ENCODE results near the gene MAN1A1.

Gene MAN1A1

DNA sequence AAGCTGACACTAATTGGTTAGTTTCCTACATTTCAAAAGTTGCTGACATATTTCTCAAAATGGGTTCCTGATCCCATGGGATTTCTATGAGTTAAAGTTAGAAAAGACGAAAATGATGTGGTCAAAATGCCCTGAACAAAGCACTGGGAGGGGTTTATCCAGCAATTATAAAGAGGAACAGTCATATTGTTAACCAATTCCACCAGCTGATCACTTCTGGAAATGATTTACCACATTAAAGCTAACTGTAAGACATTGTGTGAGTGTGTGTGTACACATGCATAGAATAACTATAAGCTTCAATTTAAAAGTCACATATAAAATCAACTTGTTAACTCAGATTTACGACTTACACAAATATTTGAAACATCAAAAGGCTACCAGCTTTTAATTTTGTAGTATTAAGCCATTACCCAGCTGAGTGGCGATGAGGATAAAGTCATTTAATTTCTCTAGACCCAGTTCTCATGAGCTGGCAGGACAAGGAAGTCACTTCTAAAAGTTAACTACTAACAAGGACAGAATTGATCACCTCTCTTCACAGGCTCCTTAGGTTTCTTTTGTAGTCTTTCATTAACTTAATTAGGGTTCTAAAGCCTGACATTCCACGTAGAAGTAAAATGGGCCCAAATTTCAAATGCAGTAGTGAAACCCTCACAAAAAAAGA is 40.4 kb downstream of the MAN1A1 start:
- Histone ChIP-seq H3K9me3 (ENCODE audit: low read depth, low read length) (no peaks in the 10 kb centered on the region), H3K9ac (ENCODE audit: insufficient read length) (no peak overlapping the region), H3K4me3 (no peak overlapping the region), H3K27ac (no peak overlapping the region), H3K36me3 (ENCODE audit: insufficient read depth, low read length) (no peaks in the 10 kb centered on the region)
- DNase-seq (ENCODE audit: low read depth, low spot score) = peak; percentile 6
- TF ChIP-seq FOXP2 (optimal IDR thresholded peaks at IDR 0.05; ENCODE audit: control extremely low read depth, extremely low read length, insufficient read depth) (no peak), POLR2AphosphoS5 (IDR thresholded peaks at IDR 0.05; ENCODE audit: borderline replicate concordance, low read depth, low read length) (no peak), EZH2 (IDR thresholded peaks at IDR 0.05) (no peak)

- TF ChIP-seq EZH2 (IDR thresholded peaks at IDR 0.05) (no peak), FOXP2 (optimal IDR thresholded peaks at IDR 0.05; ENCODE audit: control extremely low read depth, extremely low read length, insufficient read depth) (no peak), POLR2AphosphoS5 (IDR thresholded peaks at IDR 0.05; ENCODE audit: borderline replicate concordance, low read depth, low read length) (no peak)
- H3K36me3 ChIP-seq (ENCODE audit: insufficient read depth, low read length) = no peaks in the 10 kb centered on the region
- DNase-seq (ENCODE audit: low read depth, low spot score) = peak; percentile 6
- no peaks in the 10 kb centered on the region for H3K9me3 ChIP-seq (ENCODE audit: low read depth, low read length)
- no peak overlapping the region for H3K27ac ChIP-seq
- no peak overlapping the region for H3K4me3 ChIP-seq
- H3K9ac ChIP-seq (ENCODE audit: insufficient read length) = no peak overlapping the region
Measured at GRCh38 chr6:119308048-119308570, 41.5 kb downstream of the MAN1A1 start.

- no peaks in the 10 kb centered on the region for H3K9me3 ChIP-seq (ENCODE audit: low read depth, low read length)
- TF ChIP-seq FOXP2 (optimal IDR thresholded peaks at IDR 0.05; ENCODE audit: control extremely low read depth, extremely low read length, insufficient read depth) (no peak), POLR2AphosphoS5 (IDR thresholded peaks at IDR 0.05; ENCODE audit: borderline replicate concordance, low read depth, low read length) (no peak), EZH2 (IDR thresholded peaks at IDR 0.05) (no peak)
- DNase-seq (ENCODE audit: low read depth, low spot score) = no peak
- no peak overlapping the region for H3K4me3 ChIP-seq
- H3K36me3 ChIP-seq (ENCODE audit: insufficient read depth, low read length) = no peaks in the 10 kb centered on the region
- no peak overlapping the region for H3K27ac ChIP-seq
- no peak overlapping the region for H3K9ac ChIP-seq (ENCODE audit: insufficient read length)
Measured at GRCh38 chr6:119307056-119307455, 42.5 kb downstream of the MAN1A1 start.

GRCh38 chr6:119306396-119306968 is 43.1 kb downstream of the MAN1A1 start:
- Histone ChIP-seq H3K4me3 (no peak overlapping the region), H3K27ac (no peak overlapping the region), H3K36me3 (ENCODE audit: insufficient read depth, low read length) (no peaks in the 10 kb centered on the region), H3K9ac (ENCODE audit: insufficient read length) (no peak overlapping the region), H3K9me3 (ENCODE audit: low read depth, low read length) (no peaks in the 10 kb centered on the region)
- no peak for DNase-seq (ENCODE audit: low read depth, low spot score)
- TF ChIP-seq POLR2AphosphoS5 (IDR thresholded peaks at IDR 0.05; ENCODE audit: borderline replicate concordance, low read depth, low read length) (no peak), FOXP2 (optimal IDR thresholded peaks at IDR 0.05; ENCODE audit: control extremely low read depth, extremely low read length, insufficient read depth) (no peak), EZH2 (IDR thresholded peaks at IDR 0.05) (no peak)

DNA sequence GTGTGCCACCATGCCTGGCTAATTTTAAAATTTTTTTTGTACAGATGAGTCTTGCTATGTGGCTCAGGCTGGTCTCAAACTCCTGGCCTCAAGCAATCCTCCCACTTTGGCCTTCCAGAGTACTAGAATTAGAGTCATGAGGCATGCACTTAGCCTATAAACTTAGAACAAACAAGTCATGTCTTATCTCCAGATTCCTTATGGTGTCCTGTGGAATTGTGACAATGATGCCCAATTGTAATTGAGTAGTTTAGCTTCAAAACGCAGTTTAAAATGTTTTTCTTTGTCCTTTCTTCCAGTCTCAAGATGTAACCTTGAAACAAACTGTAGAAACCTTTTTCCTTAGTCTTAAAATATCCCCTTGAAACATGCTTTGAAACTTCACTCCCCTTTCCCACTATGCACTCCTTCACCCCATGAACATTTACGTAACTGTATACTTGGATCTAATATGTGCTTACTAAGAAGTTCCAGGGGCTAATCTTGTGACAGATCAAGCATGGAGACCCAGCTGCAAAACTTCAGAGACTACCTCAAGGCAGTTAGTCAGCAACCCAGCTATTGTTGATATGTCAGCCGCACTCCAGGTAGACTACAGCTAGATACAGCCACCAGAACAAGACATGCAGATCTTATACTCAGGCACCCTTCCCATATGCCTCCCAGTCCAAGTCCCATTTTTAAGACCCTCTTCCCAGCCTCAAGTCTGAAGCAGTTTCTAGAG is 46.2 kb downstream of the MAN1A1 start:
- TF ChIP-seq EZH2 (IDR thresholded peaks at IDR 0.05) (no peak), FOXP2 (optimal IDR thresholded peaks at IDR 0.05; ENCODE audit: control extremely low read depth, extremely low read length, insufficient read depth) (no peak), POLR2AphosphoS5 (IDR thresholded peaks at IDR 0.05; ENCODE audit: borderline replicate concordance, low read depth, low read length) (no peak)
- Histone ChIP-seq H3K9me3 (ENCODE audit: low read depth, low read length) (no peaks in the 10 kb centered on the region), H3K4me3 (no peak overlapping the region), H3K9ac (ENCODE audit: insufficient read length) (no peak overlapping the region), H3K27ac (no peak overlapping the region), H3K36me3 (ENCODE audit: insufficient read depth, low read length) (no peaks in the 10 kb centered on the region)
- no peak for DNase-seq (ENCODE audit: low read depth, low spot score)

GRCh38 chr6:119301429-119301828 is 48.1 kb downstream of the MAN1A1 start:
- no peaks in the 10 kb centered on the region for H3K9me3 ChIP-seq (ENCODE audit: low read depth, low read length)
- no peak overlapping the region for H3K4me3 ChIP-seq
- no peak overlapping the region for H3K9ac ChIP-seq (ENCODE audit: insufficient read length)
- no peaks in the 10 kb centered on the region for H3K36me3 ChIP-seq (ENCODE audit: insufficient read depth, low read length)
- no peak for DNase-seq (ENCODE audit: low read depth, low spot score)
- H3K27ac ChIP-seq = no peak overlapping the region
- TF ChIP-seq POLR2AphosphoS5 (IDR thresholded peaks at IDR 0.05; ENCODE audit: borderline replicate concordance, low read depth, low read length) (no peak), EZH2 (IDR thresholded peaks at IDR 0.05) (no peak), FOXP2 (optimal IDR thresholded peaks at IDR 0.05; ENCODE audit: control extremely low read depth, extremely low read length, insufficient read depth) (no peak)

GRCh38 chr6:119299694-119300093 is 49.9 kb downstream of the MAN1A1 start:
- no peak overlapping the region for H3K4me3 ChIP-seq
- no peaks in the 10 kb centered on the region for H3K36me3 ChIP-seq (ENCODE audit: insufficient read depth, low read length)
- H3K9me3 ChIP-seq (ENCODE audit: low read depth, low read length) = no peaks in the 10 kb centered on the region
- DNase-seq (ENCODE audit: low read depth, low spot score) = no peak
- no peak overlapping the region for H3K9ac ChIP-seq (ENCODE audit: insufficient read length)
- H3K27ac ChIP-seq = no peak overlapping the region
- TF ChIP-seq FOXP2 (optimal IDR thresholded peaks at IDR 0.05; ENCODE audit: control extremely low read depth, extremely low read length, insufficient read depth) = no peak
- no peak for TF ChIP-seq POLR2AphosphoS5 (IDR thresholded peaks at IDR 0.05; ENCODE audit: borderline replicate concordance, low read depth, low read length)
- TF ChIP-seq EZH2 (IDR thresholded peaks at IDR 0.05) = no peak

GRCh38 chr6:119297049-119297448 is 52.5 kb downstream of the MAN1A1 start:
- TF ChIP-seq POLR2AphosphoS5 (IDR thresholded peaks at IDR 0.05; ENCODE audit: borderline replicate concordance, low read depth, low read length) (no peak), FOXP2 (optimal IDR thresholded peaks at IDR 0.05; ENCODE audit: control extremely low read depth, extremely low read length, insufficient read depth) (no peak), EZH2 (IDR thresholded peaks at IDR 0.05) (no peak)

More at GRCh38 chr6:119297049-119297448, 52.5 kb downstream of the MAN1A1 start:
- DNase-seq (ENCODE audit: low read depth, low spot score) = no peak
- no peak overlapping the region for H3K4me3 ChIP-seq
- H3K9me3 ChIP-seq (ENCODE audit: low read depth, low read length) = no peaks in the 10 kb centered on the region
- H3K9ac ChIP-seq (ENCODE audit: insufficient read length) = no peak overlapping the region
- no peaks in the 10 kb centered on the region for H3K36me3 ChIP-seq (ENCODE audit: insufficient read depth, low read length)
- H3K27ac ChIP-seq = no peak overlapping the region

Data from SK-N-MC (cell line).